Mucosa of stomach (tissue), 1 donor: ENCODE results near the gene FAM170B.

Source experiments
- H3K27me3 ChIP-seq: one replicate; pipeline ENCODE4 v1.7.0; 2013; ENCODE audit warnings: mild to moderate bottlenecking, low read length; ENCODE audit not compliant: control insufficient read depth, insufficient read depth
- H3K36me3 ChIP-seq: one replicate; pipeline ENCODE4 v1.7.0; 2013; ENCODE audit warnings: low read length; ENCODE audit not compliant: control insufficient read depth, insufficient read depth
- H3K4me1 ChIP-seq: one replicate; pipeline ENCODE4 v1.7.0; 2013; ENCODE audit warnings: mild to moderate bottlenecking, low read length; ENCODE audit not compliant: control insufficient read depth, insufficient read depth
- H3K4me3 ChIP-seq: one replicate; pipeline ENCODE4 v1.7.0; 2013; ENCODE audit warnings: low read length
- H3K9ac ChIP-seq: one replicate; pipeline ENCODE4 v1.7.0; 2013; ENCODE audit warnings: mild to moderate bottlenecking, low read length, moderate library complexity
- H3K9me3 ChIP-seq: one replicate; pipeline ENCODE4 v1.7.0; 2013; ENCODE audit warnings: mild to moderate bottlenecking, low read length, moderate library complexity; ENCODE audit not compliant: control insufficient read depth
- donor health status: Pancreatic carcinoma.

The FAM170B gene

GRCh38 chr10:49103761-49104160, 30.1 kb downstream of the FAM170B start:
- no peaks in the 10 kb centered on the region for H3K9me3 ChIP-seq
- no peak overlapping the region for H3K4me3 ChIP-seq
- no peaks in the 10 kb centered on the region for H3K27me3 ChIP-seq
- no peaks in the 10 kb centered on the region for H3K36me3 ChIP-seq
- no peaks in the 10 kb centered on the region for H3K4me1 ChIP-seq
- H3K9ac ChIP-seq, result no peak overlapping the region

GRCh38 chr10:49099046-49099445, 34.8 kb downstream of the FAM170B start:
- no peaks in the 10 kb centered on the region for H3K27me3 ChIP-seq
- H3K9me3 ChIP-seq, result no peaks in the 10 kb centered on the region
- no peaks in the 10 kb centered on the region for H3K36me3 ChIP-seq
- H3K9ac ChIP-seq, result no peak overlapping the region
- H3K4me3 ChIP-seq, result no peak overlapping the region
- no peaks in the 10 kb centered on the region for H3K4me1 ChIP-seq

- Histone ChIP-seq H3K4me1 (no peaks in the 10 kb centered on the region), H3K9ac (no peak overlapping the region), H3K36me3 (no peaks in the 10 kb centered on the region), H3K27me3 (no peaks in the 10 kb centered on the region), H3K4me3 (no peak overlapping the region), H3K9me3 (no peaks in the 10 kb centered on the region)
Measured at GRCh38 chr10:49096890-49097445, 36.9 kb downstream of the FAM170B start.

GRCh38 chr10:49094646-49095045, 39.2 kb downstream of the FAM170B start:
- no peaks in the 10 kb centered on the region for H3K27me3 ChIP-seq
- no peak overlapping the region for H3K4me3 ChIP-seq
- no peak overlapping the region for H3K9ac ChIP-seq
- no peaks in the 10 kb centered on the region for H3K9me3 ChIP-seq
- H3K4me1 ChIP-seq, result no peaks in the 10 kb centered on the region
- no peaks in the 10 kb centered on the region for H3K36me3 ChIP-seq

- H3K36me3 ChIP-seq, result no peaks in the 10 kb centered on the region
- H3K9me3 ChIP-seq, result no peaks in the 10 kb centered on the region
- H3K27me3 ChIP-seq, result no peaks in the 10 kb centered on the region
- no peak overlapping the region for H3K9ac ChIP-seq
- H3K4me1 ChIP-seq, result no peaks in the 10 kb centered on the region
- H3K4me3 ChIP-seq, result no peak overlapping the region
Measured at GRCh38 chr10:49093922-49094321, 39.9 kb downstream of the FAM170B start.

GRCh38 chr10:49092477-49092876, 41.3 kb downstream of the FAM170B start:
- no peak overlapping the region for H3K4me3 ChIP-seq
- no peaks in the 10 kb centered on the region for H3K36me3 ChIP-seq
- no peaks in the 10 kb centered on the region for H3K4me1 ChIP-seq
- H3K27me3 ChIP-seq, result no peaks in the 10 kb centered on the region
- no peak overlapping the region for H3K9ac ChIP-seq
- no peaks in the 10 kb centered on the region for H3K9me3 ChIP-seq

- no peak overlapping the region for H3K9ac ChIP-seq
- H3K4me3 ChIP-seq, result no peak overlapping the region
- no peaks in the 10 kb centered on the region for H3K4me1 ChIP-seq
- H3K9me3 ChIP-seq, result no peaks in the 10 kb centered on the region
- H3K27me3 ChIP-seq, result no peaks in the 10 kb centered on the region
- no peaks in the 10 kb centered on the region for H3K36me3 ChIP-seq
Measured at GRCh38 chr10:49091450-49092210, 42.2 kb downstream of the FAM170B start.

- H3K9ac ChIP-seq, result no peak overlapping the region
- H3K9me3 ChIP-seq, result no peaks in the 10 kb centered on the region
- no peak overlapping the region for H3K4me3 ChIP-seq
- H3K27me3 ChIP-seq, result no peaks in the 10 kb centered on the region
- no peaks in the 10 kb centered on the region for H3K4me1 ChIP-seq
- no peaks in the 10 kb centered on the region for H3K36me3 ChIP-seq
Measured at GRCh38 chr10:49090696-49091380, 43.0 kb downstream of the FAM170B start.

- no peaks in the 10 kb centered on the region for H3K4me1 ChIP-seq
- no peaks in the 10 kb centered on the region for H3K27me3 ChIP-seq
- H3K9ac ChIP-seq, result no peak overlapping the region
- no peak overlapping the region for H3K4me3 ChIP-seq
- no peaks in the 10 kb centered on the region for H3K9me3 ChIP-seq
- no peaks in the 10 kb centered on the region for H3K36me3 ChIP-seq
Measured at GRCh38 chr10:49090189-49090575, 43.6 kb downstream of the FAM170B start.

- Histone ChIP-seq H3K4me1 (no peaks in the 10 kb centered on the region), H3K9ac (no peak overlapping the region), H3K36me3 (no peaks in the 10 kb centered on the region), H3K4me3 (no peak overlapping the region), H3K27me3 (no peaks in the 10 kb centered on the region), H3K9me3 (no peaks in the 10 kb centered on the region)
Measured at GRCh38 chr10:49089557-49090188, 44.1 kb downstream of the FAM170B start.

GRCh38 chr10:49089152-49089551, 44.7 kb downstream of the FAM170B start:
- H3K4me1 ChIP-seq, result no peaks in the 10 kb centered on the region

GRCh38 chr10:49086889-49087288, 46.9 kb downstream of the FAM170B start:
- Histone ChIP-seq H3K27me3 (no peaks in the 10 kb centered on the region), H3K4me3 (no peak overlapping the region), H3K36me3 (no peaks in the 10 kb centered on the region), H3K9ac (no peak overlapping the region), H3K9me3 (no peaks in the 10 kb centered on the region), H3K4me1 (no peaks in the 10 kb centered on the region)

More at GRCh38 chr10:49089152-49089551, 44.7 kb downstream of the FAM170B start:
- Histone ChIP-seq H3K4me3 (no peak overlapping the region), H3K36me3 (no peaks in the 10 kb centered on the region), H3K27me3 (no peaks in the 10 kb centered on the region), H3K9me3 (no peaks in the 10 kb centered on the region), H3K9ac (no peak overlapping the region)
